ENCODE measurements around the gene ERCC8. TPM values are rescaled to one million over a fixed set of nuclear protein-coding genes. Genes with fewer than 3 reads are reported as not detected.

Gene ERCC8
- polyA plus RNA-seq, 4 donors = 2.9 to 9.5 (median 5.9) TPM

GRCh38 chr5:60893521-60893920 is 51.3 kb downstream of the ERCC8 start:
- no peak for FAIRE-seq
- WGBS, 3 donors = 96 to 98% (median 97%) methylated on average over 13 of the region's 13 CpGs
- Histone ChIP-seq H3K4me3 (ENCODE audit: low read depth in 1 of 3, low read length in 3 of 3) (no peak overlapping the region), H3K27ac (ENCODE audit: low read depth in 1 of 3, low read length in 2 of 3) (no peak overlapping the region), H3K4me1 (ENCODE audit: control insufficient read depth in 3 of 3, insufficient read depth in 2 of 3, low read depth in 1 of 3, low read length in 2 of 3) (no peaks in the 10 kb centered on the region), H3K36me3 (ENCODE audit: control insufficient read depth in 3 of 3, insufficient read depth in 2 of 3, low read depth in 1 of 3, low read length in 3 of 3) (peaks cover 4 to 19% (median 6%) of the 10 kb centered on the region in 3 donors), H3K27me3 (ENCODE audit: control insufficient read depth in 3 of 3, insufficient read depth in 3 of 3, low read length in 3 of 3) (no peaks in the 10 kb centered on the region), H3K9me3 (ENCODE audit: control insufficient read depth in 2 of 2, insufficient read depth in 1 of 2, low read depth in 1 of 2, low read length in 1 of 2) (no peaks in the 10 kb centered on the region)
- DNase-seq = no peak

GRCh38 chr5:60891667-60892066 is 53.2 kb downstream of the ERCC8 start:
- no peaks in the 10 kb centered on the region for H3K4me1 ChIP-seq (ENCODE audit: control insufficient read depth in 3 of 3, insufficient read depth in 2 of 3, low read depth in 1 of 3, low read length in 2 of 3)
- peaks cover 3 to 19% (median 4%) of the 10 kb centered on the region in 3 donors for H3K36me3 ChIP-seq (ENCODE audit: control insufficient read depth in 3 of 3, insufficient read depth in 2 of 3, low read depth in 1 of 3, low read length in 3 of 3)
- no peaks in the 10 kb centered on the region for H3K9me3 ChIP-seq (ENCODE audit: control insufficient read depth in 2 of 2, insufficient read depth in 1 of 2, low read depth in 1 of 2, low read length in 1 of 2)
- H3K27me3 ChIP-seq (ENCODE audit: control insufficient read depth in 3 of 3, insufficient read depth in 3 of 3, low read length in 3 of 3) = no peaks in the 10 kb centered on the region
- no peak for FAIRE-seq
- WGBS, 3 donors = 93 to 100% (median 97%) methylated on average over 2 of the region's 2 CpGs
- no peak overlapping the region for H3K4me3 ChIP-seq (ENCODE audit: low read depth in 1 of 3, low read length in 3 of 3)
- H3K27ac ChIP-seq (ENCODE audit: low read depth in 1 of 3, low read length in 2 of 3) = no peak overlapping the region
- no peak for DNase-seq

GRCh38 chr5:60888359-60889061 is 56.4 kb downstream of the ERCC8 start:
- Histone ChIP-seq H3K9me3 (ENCODE audit: control insufficient read depth in 2 of 2, insufficient read depth in 1 of 2, low read depth in 1 of 2, low read length in 1 of 2) (no peaks in the 10 kb centered on the region), H3K4me1 (ENCODE audit: control insufficient read depth in 3 of 3, insufficient read depth in 2 of 3, low read depth in 1 of 3, low read length in 2 of 3) (no peaks in the 10 kb centered on the region), H3K27me3 (ENCODE audit: control insufficient read depth in 3 of 3, insufficient read depth in 3 of 3, low read length in 3 of 3) (no peaks in the 10 kb centered on the region), H3K4me3 (ENCODE audit: low read depth in 1 of 3, low read length in 3 of 3) (no peak overlapping the region), H3K36me3 (ENCODE audit: control insufficient read depth in 3 of 3, insufficient read depth in 2 of 3, low read depth in 1 of 3, low read length in 3 of 3) (peaks cover 3 to 14% (median 4%) of the 10 kb centered on the region in 3 donors), H3K27ac (ENCODE audit: low read depth in 1 of 3, low read length in 2 of 3) (no peak overlapping the region)
- DNase-seq (no peak), FAIRE-seq (no peak)
- WGBS, 3 donors = 79 to 86% (median 86%) methylated on average over 2 of the region's 2 CpGs

- no peaks in the 10 kb centered on the region for H3K27me3 ChIP-seq (ENCODE audit: control insufficient read depth in 3 of 3, insufficient read depth in 3 of 3, low read length in 3 of 3)
- DNase-seq = no peak
- H3K4me1 ChIP-seq (ENCODE audit: control insufficient read depth in 3 of 3, insufficient read depth in 2 of 3, low read depth in 1 of 3, low read length in 2 of 3) = no peaks in the 10 kb centered on the region
- no peak overlapping the region for H3K27ac ChIP-seq (ENCODE audit: low read depth in 1 of 3, low read length in 2 of 3)
- H3K36me3 ChIP-seq (ENCODE audit: control insufficient read depth in 3 of 3, insufficient read depth in 2 of 3, low read depth in 1 of 3, low read length in 3 of 3) = peaks cover 0 to 6% (median 3%) of the 10 kb centered on the region in 3 donors
- H3K4me3 ChIP-seq (ENCODE audit: low read depth in 1 of 3, low read length in 3 of 3) = no peak overlapping the region
- WGBS, 3 donors = 73 to 92% (median 87%) methylated on average over 2 of the region's 2 CpGs
- no peak for FAIRE-seq
- H3K9me3 ChIP-seq (ENCODE audit: control insufficient read depth in 2 of 2, insufficient read depth in 1 of 2, low read depth in 1 of 2, low read length in 1 of 2) = no peaks in the 10 kb centered on the region
Measured at GRCh38 chr5:60887746-60888145, 57.1 kb downstream of the ERCC8 start.

GRCh38 chr5:60887096-60887495 is 57.8 kb downstream of the ERCC8 start:
- 94 to 100% (median 97%) methylated on average over 1 of the region's 1 CpG for WGBS, 3 donors
- Histone ChIP-seq H3K4me1 (ENCODE audit: control insufficient read depth in 3 of 3, insufficient read depth in 2 of 3, low read depth in 1 of 3, low read length in 2 of 3) (no peaks in the 10 kb centered on the region), H3K27me3 (ENCODE audit: control insufficient read depth in 3 of 3, insufficient read depth in 3 of 3, low read length in 3 of 3) (no peaks in the 10 kb centered on the region), H3K4me3 (ENCODE audit: low read depth in 1 of 3, low read length in 3 of 3) (no peak overlapping the region), H3K27ac (ENCODE audit: low read depth in 1 of 3, low read length in 2 of 3) (no peak overlapping the region), H3K9me3 (ENCODE audit: control insufficient read depth in 2 of 2, insufficient read depth in 1 of 2, low read depth in 1 of 2, low read length in 1 of 2) (peaks cover 0 to 4% of the 10 kb centered on the region in 2 donors), H3K36me3 (ENCODE audit: control insufficient read depth in 3 of 3, insufficient read depth in 2 of 3, low read depth in 1 of 3, low read length in 3 of 3) (peaks cover 0 to 6% (median 3%) of the 10 kb centered on the region in 3 donors)
- FAIRE-seq (no peak), DNase-seq (no peak)

GRCh38 chr5:60886158-60886557 is 58.7 kb downstream of the ERCC8 start:
- 85 to 97% (median 96%) methylated on average over 5 of the region's 5 CpGs for WGBS, 3 donors
- H3K4me1 ChIP-seq (ENCODE audit: control insufficient read depth in 3 of 3, insufficient read depth in 2 of 3, low read depth in 1 of 3, low read length in 2 of 3) = no peaks in the 10 kb centered on the region
- no peak overlapping the region for H3K4me3 ChIP-seq (ENCODE audit: low read depth in 1 of 3, low read length in 3 of 3)
- H3K27ac ChIP-seq (ENCODE audit: low read depth in 1 of 3, low read length in 2 of 3) = no peak overlapping the region
- H3K36me3 ChIP-seq (ENCODE audit: control insufficient read depth in 3 of 3, insufficient read depth in 2 of 3, low read depth in 1 of 3, low read length in 3 of 3) = peaks cover 0 to 6% (median 3%) of the 10 kb centered on the region in 3 donors
- H3K27me3 ChIP-seq (ENCODE audit: control insufficient read depth in 3 of 3, insufficient read depth in 3 of 3, low read length in 3 of 3) = no peaks in the 10 kb centered on the region
- no peak for DNase-seq
- H3K9me3 ChIP-seq (ENCODE audit: control insufficient read depth in 2 of 2, insufficient read depth in 1 of 2, low read depth in 1 of 2, low read length in 1 of 2) = peaks cover 0 to 10% of the 10 kb centered on the region in 2 donors
- FAIRE-seq = no peak

- Histone ChIP-seq H3K27me3 (ENCODE audit: control insufficient read depth in 3 of 3, insufficient read depth in 3 of 3, low read length in 3 of 3) (no peaks in the 10 kb centered on the region), H3K4me1 (ENCODE audit: control insufficient read depth in 3 of 3, insufficient read depth in 2 of 3, low read depth in 1 of 3, low read length in 2 of 3) (no peaks in the 10 kb centered on the region), H3K4me3 (ENCODE audit: low read depth in 1 of 3, low read length in 3 of 3) (no peak overlapping the region), H3K9me3 (ENCODE audit: control insufficient read depth in 2 of 2, insufficient read depth in 1 of 2, low read depth in 1 of 2, low read length in 1 of 2) (peaks cover 0 to 14% of the 10 kb centered on the region in 2 donors), H3K36me3 (ENCODE audit: control insufficient read depth in 3 of 3, insufficient read depth in 2 of 3, low read depth in 1 of 3, low read length in 3 of 3) (peaks cover 0 to 6% (median 0%) of the 10 kb centered on the region in 3 donors), H3K27ac (ENCODE audit: low read depth in 1 of 3, low read length in 2 of 3) (no peak overlapping the region)
- FAIRE-seq (no peak), DNase-seq (peak; percentile 16 to 42)
Measured at GRCh38 chr5:60883229-60883628, 61.6 kb downstream of the ERCC8 start.

- DNase-seq (no peak), FAIRE-seq (no peak)
- H3K4me3 ChIP-seq (ENCODE audit: low read depth in 1 of 3, low read length in 3 of 3) = no peak overlapping the region
- peaks cover 0 to 8% of the 10 kb centered on the region in 2 donors for H3K9me3 ChIP-seq (ENCODE audit: control insufficient read depth in 2 of 2, insufficient read depth in 1 of 2, low read depth in 1 of 2, low read length in 1 of 2)
- H3K27ac ChIP-seq (ENCODE audit: low read depth in 1 of 3, low read length in 2 of 3) = no peak overlapping the region
- H3K4me1 ChIP-seq (ENCODE audit: control insufficient read depth in 3 of 3, insufficient read depth in 2 of 3, low read depth in 1 of 3, low read length in 2 of 3) = no peaks in the 10 kb centered on the region
- H3K27me3 ChIP-seq (ENCODE audit: control insufficient read depth in 3 of 3, insufficient read depth in 3 of 3, low read length in 3 of 3) = no peaks in the 10 kb centered on the region
- peaks cover 0 to 2% (median 0%) of the 10 kb centered on the region in 3 donors for H3K36me3 ChIP-seq (ENCODE audit: control insufficient read depth in 3 of 3, insufficient read depth in 2 of 3, low read depth in 1 of 3, low read length in 3 of 3)
Measured at GRCh38 chr5:60872892-60873291, 72.0 kb downstream of the ERCC8 start.

- Histone ChIP-seq H3K27me3 (ENCODE audit: control insufficient read depth in 3 of 3, insufficient read depth in 3 of 3, low read length in 3 of 3) (no peaks in the 10 kb centered on the region), H3K4me1 (ENCODE audit: control insufficient read depth in 3 of 3, insufficient read depth in 2 of 3, low read depth in 1 of 3, low read length in 2 of 3) (no peaks in the 10 kb centered on the region), H3K9me3 (ENCODE audit: control insufficient read depth in 2 of 2, insufficient read depth in 1 of 2, low read depth in 1 of 2, low read length in 1 of 2) (peaks cover 0 to 8% of the 10 kb centered on the region in 2 donors), H3K4me3 (ENCODE audit: low read depth in 1 of 3, low read length in 3 of 3) (no peak overlapping the region), H3K36me3 (ENCODE audit: control insufficient read depth in 3 of 3, insufficient read depth in 2 of 3, low read depth in 1 of 3, low read length in 3 of 3) (peaks cover 0 to 2% (median 0%) of the 10 kb centered on the region in 3 donors), H3K27ac (ENCODE audit: low read depth in 1 of 3, low read length in 2 of 3) (no peak overlapping the region)
- no peak for FAIRE-seq
- DNase-seq = no peak
- 84 to 97% (median 92%) methylated on average over 3 of the region's 3 CpGs for WGBS, 3 donors
Measured at GRCh38 chr5:60870857-60871256, 74.0 kb downstream of the ERCC8 start.

All from small intestine (tissue), 7 donors.